ENCODE results near the gene KLHL41.

The KLHL41 gene

DNA sequence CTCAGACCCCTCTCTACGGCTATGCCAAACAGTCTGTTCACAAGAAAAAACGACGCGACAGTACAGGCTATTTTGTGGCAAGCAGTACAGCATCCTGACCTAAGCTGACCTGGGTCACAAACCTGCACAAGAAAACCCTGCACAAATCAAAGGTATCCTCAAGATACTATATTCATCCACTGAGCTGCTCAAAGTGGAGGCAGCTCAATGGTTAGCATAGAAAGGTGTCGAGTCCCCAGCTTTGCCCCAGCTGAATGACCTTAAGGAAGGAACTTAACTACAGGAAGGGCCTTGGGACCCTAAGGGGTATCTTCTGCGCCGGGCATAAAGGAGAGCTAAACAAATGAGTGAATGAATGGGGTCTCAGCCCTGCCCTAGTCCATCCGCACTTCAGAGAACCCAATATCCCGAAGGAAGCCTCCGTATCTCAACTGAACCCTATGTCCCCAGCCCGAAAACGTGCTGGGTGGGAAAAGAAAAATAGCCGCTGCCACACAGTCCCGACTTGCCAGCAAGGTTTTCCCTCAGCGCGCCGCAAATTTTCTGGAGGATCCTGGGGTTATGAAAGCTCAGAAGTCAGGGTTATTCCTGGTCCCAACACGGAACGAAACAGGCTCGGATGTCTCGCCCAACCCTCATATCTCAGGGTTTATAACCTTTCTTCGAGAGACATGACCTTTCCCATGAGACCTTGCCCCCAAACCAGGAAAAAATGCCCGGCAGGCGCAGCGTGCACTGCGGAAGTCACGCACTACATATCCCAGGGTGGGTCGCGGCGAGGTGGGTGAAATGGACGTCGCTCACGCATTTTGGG, 63.9 kb downstream of the KLHL41 start, which contains the start of gene FASTKD1:
Gene FASTKD1 (minus strand): TSS at position 706 of the 814 bp plus-strand sequence. CDS start 1,836 bp downstream, outside the sequence.
- TF ChIP-seq ZBTB7A (IDR thresholded peaks at IDR 0.05; ENCODE audit: low read depth): no peak
- TF ChIP-seq TAF1 (IDR thresholded peaks at IDR 0.05; ENCODE audit: low read depth): no peak
- no peak for TF ChIP-seq FOXM1 (IDR thresholded peaks at IDR 0.05; ENCODE audit: borderline replicate concordance, low read depth)
- no peak for TF ChIP-seq NFIC (IDR thresholded peaks at IDR 0.05)
- peak; percentile 85 for TF ChIP-seq YY1 (IDR thresholded peaks at IDR 0.05; ENCODE audit: low read depth)
- TF ChIP-seq, protein P1, sequence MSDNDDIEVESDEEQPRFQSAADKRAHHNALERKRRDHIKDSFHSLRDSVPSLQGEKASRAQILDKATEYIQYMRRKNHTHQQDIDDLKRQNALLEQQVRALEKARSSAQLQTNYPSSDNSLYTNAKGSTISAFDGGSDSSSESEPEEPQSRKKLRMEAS (IDR thresholded peaks at IDR 0.05): peak; percentile 84
- peak; percentile 53 for TF ChIP-seq TEAD4 (IDR thresholded peaks at IDR 0.05)
- TF ChIP-seq, protein P2, sequence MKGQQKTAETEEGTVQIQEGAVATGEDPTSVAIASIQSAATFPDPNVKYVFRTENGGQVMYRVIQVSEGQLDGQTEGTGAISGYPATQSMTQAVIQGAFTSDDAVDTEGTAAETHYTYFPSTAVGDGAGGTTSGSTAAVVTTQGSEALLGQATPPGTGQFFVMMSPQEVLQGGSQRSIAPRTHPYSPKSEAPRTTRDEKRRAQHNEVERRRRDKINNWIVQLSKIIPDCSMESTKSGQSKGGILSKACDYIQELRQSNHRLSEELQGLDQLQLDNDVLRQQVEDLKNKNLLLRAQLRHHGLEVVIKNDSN (IDR thresholded peaks at IDR 0.05): peak; percentile 53
- TF ChIP-seq CREB1 (IDR thresholded peaks at IDR 0.05; ENCODE audit: low read depth): peak; percentile 81
- peak; percentile 61; the same call in 1 of the 2 replicates for TF ChIP-seq TCF12 (IDR thresholded peaks at IDR 0.05; ENCODE audit: low read depth)
- TF ChIP-seq CEBPB (IDR thresholded peaks at IDR 0.05): no peak
- peak; percentile 59; the same call in 1 of the 2 replicates for TF ChIP-seq EGR1 (IDR thresholded peaks at IDR 0.05)
- no peak for TF ChIP-seq RAD21 (IDR thresholded peaks at IDR 0.05; ENCODE audit: low read depth)
- no peak for TF ChIP-seq REST (IDR thresholded peaks at IDR 0.05; ENCODE audit: low read depth)

DNA sequence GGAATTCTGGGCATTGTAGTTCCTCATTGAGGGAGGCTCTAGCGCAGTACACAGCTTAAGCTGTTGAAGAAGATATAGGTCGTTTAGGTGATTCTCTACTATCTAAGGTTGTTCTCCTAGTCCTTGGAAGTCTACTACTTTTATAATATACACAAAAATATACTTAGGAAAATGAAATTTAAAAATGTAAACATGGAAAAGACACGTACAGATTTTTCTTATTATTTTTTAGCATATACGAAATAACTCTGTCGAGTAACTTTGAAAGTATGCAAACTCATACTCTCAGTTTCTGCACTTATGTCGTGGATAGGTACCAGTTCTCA, 64.4 kb downstream of the KLHL41 start:
- TF ChIP-seq, protein P1 (IDR thresholded peaks at IDR 0.05): no peak
- TF ChIP-seq CREB1 (IDR thresholded peaks at IDR 0.05; ENCODE audit: low read depth) (no peak), REST (IDR thresholded peaks at IDR 0.05; ENCODE audit: low read depth) (no peak), EP300 (IDR thresholded peaks at IDR 0.05; ENCODE audit: borderline replicate concordance) (no peak)
